ENCODE results near the gene TIMM22. TPM values are rescaled to one million over a fixed set of nuclear protein-coding genes. Genes with fewer than 3 reads are reported as not detected.
A peak's percentile ranks its signal among the peaks of the same experiment; 100 is the strongest.

The TIMM22 gene
- polyA plus RNA-seq, 3 donors, result 3.2 to 13.6 (median 13.1) TPM

DNA sequence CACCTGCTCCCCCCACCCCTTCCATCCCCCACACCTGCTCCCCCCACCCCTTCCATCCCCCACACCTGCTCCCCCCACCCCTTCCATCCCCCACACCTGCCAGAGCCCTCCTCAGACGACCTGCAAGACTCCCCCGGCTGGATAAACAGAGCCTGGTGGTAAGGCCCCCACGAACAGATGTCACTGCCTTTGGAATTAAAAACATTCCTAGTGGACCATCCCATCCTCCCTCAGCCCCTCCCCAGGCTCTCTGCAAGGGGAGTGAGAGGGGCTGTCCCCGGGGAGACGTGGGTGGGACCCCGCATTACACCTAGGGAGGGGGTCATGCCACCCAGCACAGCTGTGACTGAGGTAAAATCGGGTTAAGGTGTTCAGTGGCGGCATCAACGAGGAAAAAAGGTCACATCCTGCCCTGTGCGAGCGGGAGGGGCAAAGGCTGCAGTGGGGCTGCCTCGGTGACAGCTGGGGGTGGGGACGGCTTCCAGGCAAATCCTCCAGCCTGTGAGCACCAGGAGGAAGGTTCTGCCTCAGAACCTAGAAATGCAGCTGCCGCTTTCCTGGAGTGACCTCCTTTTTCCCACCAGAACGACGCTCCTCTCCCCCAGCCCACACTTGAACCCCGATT lies 38.7 kb downstream of the TIMM22 start:
- Mint-ChIP-seq H3K27me3 (ENCODE audit: low read depth in 3 of 3) (peaks cover 0 to 2% (median 0%) of the 10 kb centered on the region in 3 donors), H3K4me1 (peaks cover 30% of the 10 kb centered on the region), H3K36me3 (peaks cover 24 to 53% of the 10 kb centered on the region in 2 donors), H3K4me3 (no peak overlapping the region), H3K27ac (peak overlapping the region in 2 of 7 donors; percentile 45 to 55), H3K9me3 (no peaks in the 10 kb centered on the region)
- Histone ChIP-seq H3K4me2 (replicated peaks; ENCODE audit: extremely low read depth, low read length, poor library complexity, severe bottlenecking) (no peak overlapping the region), H3K27me3 (ENCODE audit: control insufficient read depth in 2 of 2, insufficient read depth in 2 of 2, low read length in 2 of 2) (no peaks in the 10 kb centered on the region), H2AFZ (ENCODE audit: insufficient read depth, low read depth, low read length, poor library complexity, severe bottlenecking) (no peak overlapping the region), H3K4me1 (ENCODE audit: control insufficient read depth in 1 of 2, insufficient read depth in 2 of 2, low read length in 2 of 2) (peaks cover 18 to 20% of the 10 kb centered on the region in 2 donors), H3K9me3 (replicated peaks in 1 of 2; ENCODE audit: control insufficient read depth in 1 of 2, insufficient read depth in 1 of 2, low read length in 2 of 2) (no peaks in the 10 kb centered on the region), H3K79me2 (ENCODE audit: insufficient read depth, low read length) (peaks cover 56% of the 10 kb centered on the region), H3K36me3 (replicated peaks in 1 of 2; ENCODE audit: control insufficient read depth in 1 of 2, insufficient read depth in 2 of 2, low read length in 2 of 2) (peaks cover 23 to 54% of the 10 kb centered on the region in 2 donors), H3K4me3 (replicated peaks in 1 of 3; ENCODE audit: low read depth in 2 of 3, low read length in 3 of 3) (no peak overlapping the region), H3K9ac (ENCODE audit: insufficient read depth, low read length, poor library complexity, severe bottlenecking) (no peak overlapping the region), H3K27ac (ENCODE audit: low read depth in 1 of 2, low read length in 2 of 2) (no peak overlapping the region), H4K20me1 (ENCODE audit: insufficient read depth, low read length) (peaks cover 82% of the 10 kb centered on the region)
- 92% methylated on average over 5 of the region's 17 CpGs for WGBS (ENCODE audit: insufficient coverage)
- TF ChIP-seq, protein P1, sequence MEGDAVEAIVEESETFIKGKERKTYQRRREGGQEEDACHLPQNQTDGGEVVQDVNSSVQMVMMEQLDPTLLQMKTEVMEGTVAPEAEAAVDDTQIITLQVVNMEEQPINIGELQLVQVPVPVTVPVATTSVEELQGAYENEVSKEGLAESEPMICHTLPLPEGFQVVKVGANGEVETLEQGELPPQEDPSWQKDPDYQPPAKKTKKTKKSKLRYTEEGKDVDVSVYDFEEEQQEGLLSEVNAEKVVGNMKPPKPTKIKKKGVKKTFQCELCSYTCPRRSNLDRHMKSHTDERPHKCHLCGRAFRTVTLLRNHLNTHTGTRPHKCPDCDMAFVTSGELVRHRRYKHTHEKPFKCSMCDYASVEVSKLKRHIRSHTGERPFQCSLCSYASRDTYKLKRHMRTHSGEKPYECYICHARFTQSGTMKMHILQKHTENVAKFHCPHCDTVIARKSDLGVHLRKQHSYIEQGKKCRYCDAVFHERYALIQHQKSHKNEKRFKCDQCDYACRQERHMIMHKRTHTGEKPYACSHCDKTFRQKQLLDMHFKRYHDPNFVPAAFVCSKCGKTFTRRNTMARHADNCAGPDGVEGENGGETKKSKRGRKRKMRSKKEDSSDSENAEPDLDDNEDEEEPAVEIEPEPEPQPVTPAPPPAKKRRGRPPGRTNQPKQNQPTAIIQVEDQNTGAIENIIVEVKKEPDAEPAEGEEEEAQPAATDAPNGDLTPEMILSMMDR (IDR thresholded peaks at IDR 0.05), result no peak
- no peak for DNase-seq
- intact Hi-C loops (cut with micrococcal nuclease), result no loop called here

DNA sequence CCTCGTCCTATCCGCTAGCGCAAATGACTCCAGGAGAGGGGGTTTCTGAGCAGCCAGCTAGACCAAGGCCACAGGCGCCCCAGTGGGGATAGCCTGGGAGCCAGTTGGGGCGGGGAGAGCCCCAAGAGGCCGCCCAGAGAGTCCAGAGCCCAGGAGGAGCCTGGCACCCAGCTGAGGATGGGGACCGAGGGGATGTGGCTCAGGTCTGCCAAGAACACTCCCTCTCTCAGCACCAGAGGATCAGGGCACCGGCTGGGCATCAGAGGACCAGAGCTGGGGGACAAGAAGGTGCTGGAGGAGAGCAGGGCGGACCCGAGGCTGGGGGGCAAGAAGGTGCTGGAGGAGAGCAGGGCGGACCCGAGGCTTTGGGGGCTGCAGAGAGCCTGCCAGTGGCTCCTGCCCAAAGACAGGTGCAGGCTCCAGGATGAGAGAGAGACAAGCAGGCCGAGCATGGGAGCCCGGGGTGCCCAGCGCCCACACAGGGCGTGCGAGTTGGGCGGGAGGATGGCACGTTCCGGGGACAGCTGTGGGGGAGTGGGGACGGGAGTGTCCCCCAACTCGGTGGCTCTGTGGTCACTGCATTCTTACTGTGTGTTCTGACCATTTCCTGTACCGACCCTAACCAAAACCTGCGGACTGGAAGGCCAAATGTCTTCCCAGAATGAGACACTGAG lies 39.4 kb downstream of the TIMM22 start:
- DNase-seq, result no peak
- H4K20me1 ChIP-seq (ENCODE audit: insufficient read depth, low read length), result peaks cover 82% of the 10 kb centered on the region
- H3K9me3 ChIP-seq (replicated peaks in 1 of 2; ENCODE audit: control insufficient read depth in 1 of 2, insufficient read depth in 1 of 2, low read length in 2 of 2), result no peaks in the 10 kb centered on the region
- H3K36me3 Mint-ChIP-seq, result peaks cover 24 to 48% of the 10 kb centered on the region in 2 donors
- 87% methylated on average over 17 of the region's 24 CpGs for WGBS (ENCODE audit: insufficient coverage)
- no peak overlapping the region for H3K27ac ChIP-seq (ENCODE audit: low read depth in 1 of 2, low read length in 2 of 2)
- H3K4me1 Mint-ChIP-seq, result peaks cover 36% of the 10 kb centered on the region
- H3K36me3 ChIP-seq (replicated peaks in 1 of 2; ENCODE audit: control insufficient read depth in 1 of 2, insufficient read depth in 2 of 2, low read length in 2 of 2), result peaks cover 19 to 49% of the 10 kb centered on the region in 2 donors
- no peak overlapping the region for H3K4me2 ChIP-seq (replicated peaks; ENCODE audit: extremely low read depth, low read length, poor library complexity, severe bottlenecking)
- no peak overlapping the region for H3K4me3 ChIP-seq (replicated peaks in 1 of 3; ENCODE audit: low read depth in 2 of 3, low read length in 3 of 3)
- H3K9me3 Mint-ChIP-seq, result no peaks in the 10 kb centered on the region
- no peak overlapping the region for H3K9ac ChIP-seq (ENCODE audit: insufficient read depth, low read length, poor library complexity, severe bottlenecking)
- H3K27ac Mint-ChIP-seq, result peak overlapping the region in 3 of 7 donors; percentile 24 to 69 (median 55)
- H2AFZ ChIP-seq (ENCODE audit: insufficient read depth, low read depth, low read length, poor library complexity, severe bottlenecking), result no peak overlapping the region
- H3K4me1 ChIP-seq (ENCODE audit: control insufficient read depth in 1 of 2, insufficient read depth in 2 of 2, low read length in 2 of 2), result peaks cover 24 to 26% of the 10 kb centered on the region in 2 donors
- no peaks in the 10 kb centered on the region for H3K27me3 ChIP-seq (ENCODE audit: control insufficient read depth in 2 of 2, insufficient read depth in 2 of 2, low read length in 2 of 2)
- peaks cover 0 to 2% (median 0%) of the 10 kb centered on the region in 3 donors for H3K27me3 Mint-ChIP-seq (ENCODE audit: low read depth in 3 of 3)
- intact Hi-C loops (cut with micrococcal nuclease), result no loop called here
- H3K79me2 ChIP-seq (ENCODE audit: insufficient read depth, low read length), result peaks cover 56% of the 10 kb centered on the region
- H3K4me3 Mint-ChIP-seq, result no peak overlapping the region
- TF ChIP-seq, protein P1 (IDR thresholded peaks at IDR 0.05), result no peak
